Activated CD8-positive, alpha-beta memory T cell treated with anti-CD3 and anti-CD28 coated beads for 36 hours (primary cell): ENCODE measurements around the gene DTNBP1. TPM values are rescaled to one million over a fixed set of nuclear protein-coding genes. Genes with fewer than 3 reads are reported as not detected.

Source experiments
- CTCF ChIA-PET: fragments of 350-600 bp; sonication (Branson Sonifier 250); formaldehyde crosslinking; loops from one replicate; lab custom pipeline; 2021; ENCODE audit warnings: antibody characterized with exemption; lab: Charles Lee
- POLR2A ChIA-PET: fragments of 350-600 bp; sonication (Branson Sonifier 250); formaldehyde crosslinking; loops from one replicate; lab custom pipeline; 2021; ENCODE audit warnings: antibody characterized with exemption; lab: Charles Lee
- total RNA-seq, 2 experiments: library from RNA; stranded (reverse); gene quantifications; one replicate each; pipeline ENCODE4 v1.2.3, GENCODE V29; 2021

DTNBP1 gene
- total RNA-seq, 2 experiments from 2014 or later, result 15.9 to 17.1 TPM

- ChIA-PET CTCF (no interaction called here), POLR2A (no interaction called here)
These were observed 150.7 kb downstream of the DTNBP1 start for GRCh38 chr6:15512126-15512525.

DNA sequence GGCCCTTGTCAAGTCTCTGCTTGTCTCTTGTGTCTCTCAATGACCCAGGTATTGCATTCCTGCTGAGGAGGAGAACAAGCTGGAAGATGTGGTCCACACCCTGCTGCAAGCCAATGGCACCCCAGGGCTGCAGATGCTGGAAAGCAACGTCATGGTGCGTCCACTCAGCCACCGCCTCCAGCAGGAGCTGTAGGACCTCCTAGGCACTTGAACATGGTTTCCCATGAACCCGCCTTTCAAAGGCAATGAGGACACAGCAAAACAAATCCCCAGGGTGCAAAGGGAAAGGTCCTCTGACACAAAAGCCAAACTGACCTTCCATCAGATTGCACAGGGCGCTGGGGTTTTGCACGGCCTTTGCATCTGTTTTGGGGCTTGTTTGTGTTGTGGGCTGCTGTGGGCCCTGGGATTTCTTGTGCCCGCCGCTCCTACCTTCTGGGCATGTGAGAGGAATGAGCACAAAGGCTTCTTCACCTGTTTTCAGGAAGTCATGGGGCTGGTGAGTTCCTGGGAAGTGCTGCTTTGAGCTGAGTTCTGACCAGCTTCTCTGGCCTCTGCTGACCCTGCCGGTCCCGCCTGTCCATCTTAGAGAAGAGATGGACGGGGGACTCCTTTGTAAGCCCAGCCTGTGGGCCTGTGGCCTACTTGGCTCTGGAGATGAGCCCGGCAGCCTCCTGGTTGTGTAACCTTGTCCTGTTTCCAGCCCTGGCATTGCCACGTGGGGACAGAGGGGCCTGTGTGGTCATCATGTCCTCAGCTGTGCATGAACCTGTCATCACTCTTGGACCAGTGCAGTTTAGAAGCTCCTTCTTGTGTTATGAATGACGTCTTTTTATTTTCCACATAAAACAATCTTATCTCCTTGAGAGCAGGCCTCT lies 151.3 kb downstream of the DTNBP1 start:
- CTCF ChIA-PET, result no interaction called here
- POLR2A ChIA-PET, result no interaction called here

DNA sequence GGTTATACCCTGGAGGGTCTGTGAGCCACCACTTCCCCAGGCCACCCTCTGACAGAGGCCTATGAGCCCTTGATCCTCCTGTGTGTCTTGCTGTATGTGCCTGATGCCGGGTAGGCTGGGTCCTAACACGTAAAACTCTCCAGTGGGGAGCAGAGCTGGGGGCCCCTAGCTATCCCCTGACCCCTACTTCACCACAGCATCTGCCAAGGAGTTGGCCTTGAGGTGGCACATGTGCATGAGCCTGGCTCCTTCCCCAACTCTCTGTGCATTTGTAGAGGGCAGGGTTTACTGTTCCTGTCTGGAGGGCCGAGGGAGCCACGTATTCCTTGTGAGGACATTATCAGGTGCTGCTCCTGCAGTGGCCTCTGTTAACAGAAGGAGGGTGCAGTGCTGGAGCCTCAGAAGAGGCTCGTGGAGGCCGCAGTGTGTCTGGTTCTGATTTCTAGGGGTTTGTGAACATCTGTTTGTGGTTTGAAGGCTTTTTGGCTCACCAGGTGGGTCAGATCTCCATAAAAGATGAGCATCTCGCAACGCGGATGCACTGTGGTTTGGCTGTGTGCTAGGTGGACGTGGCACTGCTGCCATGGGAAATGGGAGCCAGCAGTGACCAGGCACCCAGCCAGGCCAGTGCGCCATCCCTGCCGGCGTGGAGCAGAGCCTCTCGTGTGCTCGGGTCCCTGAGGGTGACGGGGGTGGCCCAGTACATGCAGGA lies 152.1 kb downstream of the DTNBP1 start:
- POLR2A ChIA-PET, result no interaction called here
- CTCF ChIA-PET, result no interaction called here

- ChIA-PET POLR2A (no interaction called here), CTCF (no interaction called here)
These were observed 152.7 kb downstream of the DTNBP1 start for GRCh38 chr6:15510121-15510520.

DNA sequence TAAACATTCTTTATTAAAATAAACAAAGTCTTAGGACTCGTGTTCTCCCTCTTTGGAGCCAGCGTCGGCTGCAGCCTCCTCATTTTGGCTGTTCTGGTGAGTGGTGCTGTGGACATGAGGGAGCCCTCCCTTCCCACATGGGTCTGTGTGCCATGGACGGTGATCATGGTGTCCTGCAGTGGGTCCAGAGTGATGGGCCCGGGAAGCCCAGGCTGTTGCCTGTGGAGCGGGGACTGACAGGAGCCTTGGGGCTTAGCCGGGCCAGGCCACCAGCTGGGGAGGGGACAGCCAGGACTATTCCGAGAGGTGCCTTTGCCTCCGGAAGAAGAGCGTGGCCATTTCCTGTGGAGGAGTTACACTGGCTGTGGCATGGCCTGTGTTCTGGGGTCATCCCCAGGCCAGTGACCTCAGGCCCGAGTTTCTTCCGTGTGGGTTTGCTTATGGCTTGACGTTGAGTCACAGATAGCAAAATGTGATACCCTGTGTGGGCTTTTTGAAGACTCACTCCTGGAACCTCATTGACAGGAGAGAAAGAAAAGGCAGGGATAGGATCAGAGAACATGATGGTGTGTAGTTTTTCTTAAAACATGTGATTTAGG lies 153.4 kb downstream of the DTNBP1 start:
- CTCF ChIA-PET, result no interaction called here

DNA sequence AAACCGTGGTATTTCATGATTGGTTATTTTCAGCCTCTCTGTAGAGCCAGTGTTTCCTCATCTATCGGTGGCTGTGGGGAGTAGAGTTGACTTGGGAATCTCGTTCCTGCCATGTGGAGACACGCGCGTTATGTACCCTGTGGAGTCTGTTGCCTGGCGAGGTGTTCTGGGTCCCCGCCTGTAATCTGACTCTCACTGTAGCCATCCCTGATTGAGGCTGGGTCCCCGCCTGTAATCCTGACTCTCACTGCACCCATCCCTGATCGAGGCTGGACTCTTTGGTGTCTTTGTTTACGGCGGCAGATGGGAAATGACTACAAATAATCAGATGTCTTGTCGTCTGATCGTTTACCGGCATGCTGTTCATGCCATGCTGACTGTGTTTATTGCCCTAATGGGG lies 153.9 kb downstream of the DTNBP1 start:
- ChIA-PET POLR2A (no interaction called here), CTCF (no interaction called here)

More for the DNA sequence above, 153.4 kb downstream of the DTNBP1 start:
- POLR2A ChIA-PET, result no interaction called here

- ChIA-PET POLR2A (no interaction called here), CTCF (no interaction called here)
These were observed 154.4 kb downstream of the DTNBP1 start for GRCh38 chr6:15508441-15508871.

DNA sequence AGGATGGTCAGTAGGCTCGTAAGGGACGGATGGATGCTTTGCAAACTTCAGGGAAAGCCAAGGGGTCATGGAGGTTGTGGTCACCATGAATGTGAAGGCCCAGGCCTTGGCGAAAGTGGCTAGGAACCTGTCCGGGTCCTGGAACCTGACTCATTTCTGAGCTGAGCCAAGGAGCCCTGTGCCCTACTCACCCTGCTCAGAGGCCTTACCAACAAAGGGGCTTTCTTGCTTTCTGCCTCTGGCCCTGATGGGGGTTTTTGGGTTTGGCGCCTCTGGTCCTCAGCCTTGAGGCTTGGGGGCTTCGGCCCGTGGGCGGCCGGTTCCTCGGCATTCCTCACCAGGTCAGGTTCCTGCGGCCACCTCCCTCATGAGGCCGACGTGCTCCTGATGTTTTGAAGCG lies 155.1 kb downstream of the DTNBP1 start:
- ChIA-PET CTCF (no interaction called here), POLR2A (no interaction called here)

DNA sequence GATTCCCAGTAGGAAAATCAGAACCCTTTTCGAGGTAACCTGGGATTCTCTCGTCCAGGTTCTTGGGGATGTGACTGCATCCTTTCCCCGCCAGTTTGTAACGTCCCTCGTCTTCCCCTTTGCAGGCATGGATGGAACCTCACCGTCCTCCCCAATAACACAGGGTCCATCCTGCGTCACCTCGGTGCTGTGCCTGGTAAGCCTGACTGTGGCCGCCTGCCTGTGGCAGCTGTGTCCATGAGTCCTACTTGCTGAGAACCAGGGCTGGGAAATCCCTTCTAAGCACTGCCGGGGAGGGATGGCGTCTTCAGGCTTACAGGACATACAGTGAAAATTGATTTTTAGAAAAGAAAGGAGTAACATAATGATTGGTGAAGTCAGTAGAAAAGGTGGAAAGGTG lies 155.6 kb downstream of the DTNBP1 start:
- CTCF ChIA-PET, result no interaction called here
- POLR2A ChIA-PET, result no interaction called here

DNA sequence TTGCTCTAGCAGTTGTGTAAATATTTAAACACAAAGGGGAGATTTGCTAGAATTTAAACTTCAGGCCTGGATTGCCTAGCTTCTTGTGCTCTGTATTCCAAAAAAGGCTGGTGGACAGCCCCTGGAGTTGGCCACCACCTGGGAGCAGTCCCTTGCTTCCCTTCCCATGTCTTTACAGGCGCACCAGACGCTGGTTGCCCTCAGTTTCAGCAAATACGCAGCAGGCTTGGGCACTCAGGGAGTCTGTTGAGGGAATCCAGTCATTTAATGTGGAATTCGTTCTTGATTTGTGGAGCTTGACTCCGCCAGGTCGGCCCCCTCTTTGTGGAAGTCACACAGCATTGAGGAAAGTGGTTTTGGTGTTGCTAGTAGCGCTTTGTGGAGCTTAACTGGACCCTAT lies 156.8 kb downstream of the DTNBP1 start:
- CTCF ChIA-PET, result no interaction called here
- POLR2A ChIA-PET, result no interaction called here

DNA sequence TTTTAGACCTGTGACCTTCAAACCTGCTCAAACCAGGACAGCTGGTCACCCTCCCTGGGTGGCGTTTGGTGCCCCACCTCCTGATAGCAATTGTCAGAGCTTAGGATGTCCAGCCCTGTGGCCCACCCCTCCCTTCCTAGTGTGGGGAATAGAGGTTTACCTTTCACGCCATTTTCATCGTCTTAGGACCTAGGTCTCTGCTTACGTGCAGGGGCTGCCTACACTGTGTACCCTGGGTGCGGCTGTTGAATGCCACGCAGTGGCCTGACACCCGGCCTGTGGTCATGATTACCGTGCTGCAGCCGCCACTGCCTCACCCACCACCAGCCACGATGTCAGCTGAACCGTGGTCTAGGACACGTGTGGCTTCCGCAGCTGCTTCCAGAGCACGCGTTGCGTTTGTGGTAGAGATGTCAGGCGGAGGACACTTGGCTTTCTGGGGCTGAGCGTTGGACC lies 157.3 kb downstream of the DTNBP1 start:
- ChIA-PET CTCF (interaction anchor here (0.5 kb wide), 1 partner anchor 15 kb away, joined by 3 read pairs; no protein-coding TSS in a partner anchor), POLR2A (no interaction called here)

GRCh38 chr6:15504581-15505350 lies 158.1 kb downstream of the DTNBP1 start:
- CTCF ChIA-PET, result no interaction called here
- POLR2A ChIA-PET, result no interaction called here

GRCh38 chr6:15504040-15504495 lies 158.8 kb downstream of the DTNBP1 start:
- CTCF ChIA-PET, result no interaction called here
- POLR2A ChIA-PET, result no interaction called here

GRCh38 chr6:15503346-15503680 lies 159.5 kb downstream of the DTNBP1 start:
- ChIA-PET POLR2A (no interaction called here), CTCF (no interaction called here)

DNA sequence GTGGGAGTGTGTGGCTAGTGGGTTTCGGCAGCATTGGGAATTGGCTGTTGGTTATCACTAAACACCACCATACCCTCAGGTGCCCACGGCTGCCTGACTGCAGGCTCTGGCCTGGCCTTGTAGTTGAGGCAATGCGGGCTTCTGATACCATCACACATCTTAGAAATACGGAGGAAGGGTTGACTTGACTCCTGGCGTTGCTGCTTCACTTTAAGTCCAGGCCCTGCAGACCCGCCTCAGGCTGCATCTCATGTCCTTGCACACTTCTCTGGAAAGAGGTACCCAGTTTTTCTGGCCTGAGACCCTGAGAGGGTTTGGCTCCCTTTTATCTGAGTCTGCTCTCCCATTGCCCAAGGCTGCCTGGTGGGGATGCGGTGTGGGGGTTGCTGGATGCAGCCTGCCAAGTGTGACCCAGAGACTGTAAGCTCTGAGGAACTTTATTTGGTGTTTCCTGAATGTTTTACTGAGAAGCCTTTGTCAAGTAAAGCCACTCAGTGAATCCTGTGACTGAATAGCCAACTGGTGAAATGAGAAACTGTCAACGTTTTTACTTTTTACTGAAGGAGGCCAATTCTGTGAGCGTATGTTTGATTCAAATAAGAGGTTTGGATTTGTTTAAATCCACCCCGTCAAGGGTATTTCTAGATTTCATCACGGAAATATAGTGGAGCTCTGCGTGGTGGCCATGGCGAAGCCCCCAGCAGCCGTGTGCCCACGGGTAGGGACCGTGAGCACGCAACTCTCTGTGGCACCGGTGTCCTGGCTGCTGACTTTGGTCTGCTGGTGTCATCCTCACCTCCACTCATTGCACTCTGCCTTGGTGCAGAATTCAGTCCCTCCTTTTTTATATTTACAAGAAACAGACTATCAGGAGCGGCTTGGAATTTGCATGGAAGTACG lies 160.1 kb downstream of the DTNBP1 start:
- ChIA-PET POLR2A (no interaction called here), CTCF (no interaction called here)

DNA sequence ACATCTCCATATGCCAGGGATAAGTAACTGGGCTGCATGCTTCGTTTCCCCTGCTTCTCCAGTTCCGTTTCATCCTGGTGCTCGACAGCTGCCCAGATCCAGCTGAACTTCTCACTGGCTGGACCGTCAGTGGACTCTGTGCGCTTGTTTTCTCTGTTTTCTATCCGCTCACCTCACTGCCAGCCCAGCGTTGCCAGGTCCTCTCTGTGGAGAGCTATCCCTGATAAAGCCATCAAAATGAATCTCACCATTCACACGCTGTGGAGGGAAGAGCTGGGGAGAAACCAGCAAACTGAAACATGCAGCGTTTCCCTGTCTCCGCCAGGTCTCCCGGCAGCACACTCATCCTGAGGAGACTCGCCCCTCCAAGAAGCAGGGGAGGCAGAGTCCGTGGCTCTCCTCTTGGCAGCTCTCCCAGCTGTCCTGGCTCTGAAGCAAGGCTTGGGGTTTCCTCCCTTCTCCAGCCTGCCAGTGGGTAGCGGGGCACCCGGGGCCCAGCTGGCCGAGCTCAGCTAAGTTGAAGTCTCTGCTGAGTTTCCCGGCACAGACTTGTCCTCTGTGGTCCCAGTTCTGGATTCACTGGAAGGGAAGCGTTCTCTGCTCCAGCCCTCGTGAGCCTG lies 160.9 kb downstream of the DTNBP1 start:
- POLR2A ChIA-PET, result no interaction called here

DNA sequence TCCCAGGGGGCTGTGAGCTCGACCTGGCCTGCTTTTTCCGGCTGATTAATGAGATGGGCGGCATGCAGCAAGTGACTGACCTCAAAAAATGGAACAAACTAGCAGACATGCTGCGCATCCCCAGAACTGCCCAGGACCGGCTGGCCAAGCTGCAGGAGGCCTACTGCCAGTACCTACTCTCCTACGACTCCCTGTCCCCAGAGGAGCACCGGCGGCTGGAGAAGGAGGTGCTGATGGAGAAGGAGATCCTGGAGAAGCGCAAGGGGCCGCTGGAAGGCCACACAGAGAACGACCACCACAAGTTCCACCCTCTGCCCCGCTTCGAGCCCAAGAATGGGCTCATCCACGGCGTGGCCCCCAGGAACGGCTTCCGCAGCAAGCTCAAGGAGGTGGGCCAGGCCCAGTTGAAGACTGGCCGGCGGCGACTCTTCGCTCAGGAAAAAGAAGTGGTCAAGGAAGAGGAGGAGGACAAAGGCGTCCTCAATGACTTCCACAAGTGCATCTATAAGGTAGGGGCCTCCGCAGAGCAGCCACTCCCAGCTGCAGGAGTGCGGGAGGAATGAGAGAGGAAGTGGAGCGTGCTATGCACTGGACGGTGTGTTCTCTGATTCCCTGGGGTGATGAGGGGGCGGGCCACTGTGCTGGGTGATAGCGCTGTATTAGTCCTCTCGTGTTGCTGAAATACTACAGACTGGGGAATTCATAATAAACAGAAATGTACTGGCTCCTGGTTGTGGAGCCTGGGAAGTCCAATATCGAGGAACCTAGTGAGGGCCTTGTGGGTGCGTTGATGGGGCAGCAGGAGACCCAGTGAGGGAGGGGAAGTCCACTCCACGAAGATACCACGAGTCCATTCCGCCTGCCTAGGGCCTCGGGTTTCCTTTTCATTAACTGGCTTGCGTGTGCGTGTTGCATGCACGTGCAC lies 161.7 kb downstream of the DTNBP1 start:
- ChIA-PET CTCF (no interaction called here), POLR2A (no interaction called here)

More for the DNA sequence above, 160.9 kb downstream of the DTNBP1 start:
- CTCF ChIA-PET, result no interaction called here
